Chondrocyte (in vitro differentiated cells): Measurements from ENCODE around the gene SEC22A. TPM values are rescaled to one million over a fixed set of nuclear protein-coding genes. Genes with fewer than 3 reads are reported as not detected.

Experiments used
- DNase-seq: peaks from one replicate; pipeline ENCODE4 v3.0.0; 2021; ENCODE audit warnings: mixed read lengths, low spot score
- H3K27ac Mint-ChIP-seq: one replicate; pipeline ENCODE4 v1.8.0; 2021; ENCODE audit warnings: mild to moderate bottlenecking, moderate library complexity, mixed read lengths; ENCODE audit not compliant: unreplicated experiment
- H3K27me3 Mint-ChIP-seq: 2 replicates; pipeline ENCODE4 v1.8.0; 2021; ENCODE audit warnings: low read depth, mixed read lengths
- H3K36me3 Mint-ChIP-seq: 2 replicates; pipeline ENCODE4 v1.8.0; 2021; ENCODE audit warnings: low read depth, mixed read lengths
- H3K4me1 Mint-ChIP-seq: 2 replicates; pipeline ENCODE4 v1.8.0; 2021; ENCODE audit warnings: low read depth, mild to moderate bottlenecking, mixed read lengths
- H3K4me3 Mint-ChIP-seq: one replicate; pipeline ENCODE4 v1.8.0; 2021; ENCODE audit warnings: mild to moderate bottlenecking, moderate library complexity, mixed read lengths; ENCODE audit not compliant: unreplicated experiment
- H3K9me3 Mint-ChIP-seq: 2 replicates; pipeline ENCODE4 v1.8.0; 2021; ENCODE audit warnings: low read depth, mixed read lengths
- total RNA-seq: library from RNA; stranded (reverse); gene quantifications from 3 replicates; pipeline ENCODE4 v1.2.1, GENCODE V29; 2021
- TF ChIP-seq, protein P1 (sequence below): fragments of 200-600 bp; sonication (generic); IDR thresholded peaks from 2 replicates; pipeline ENCODE4 v1.5.0; 2021; ENCODE audit warnings: antibody characterized with exemption, mild to moderate bottlenecking, moderate library complexity

SEC22A gene
- total RNA-seq, 1 donor from 2014 or later: 14.4 TPM

- H3K9me3 Mint-ChIP-seq: no peaks in the 10 kb centered on the region
- no peak for DNase-seq
- H3K4me3 Mint-ChIP-seq: no peak overlapping the region
- H3K36me3 Mint-ChIP-seq: peaks cover 49% of the 10 kb centered on the region
- TF ChIP-seq, protein P1, sequence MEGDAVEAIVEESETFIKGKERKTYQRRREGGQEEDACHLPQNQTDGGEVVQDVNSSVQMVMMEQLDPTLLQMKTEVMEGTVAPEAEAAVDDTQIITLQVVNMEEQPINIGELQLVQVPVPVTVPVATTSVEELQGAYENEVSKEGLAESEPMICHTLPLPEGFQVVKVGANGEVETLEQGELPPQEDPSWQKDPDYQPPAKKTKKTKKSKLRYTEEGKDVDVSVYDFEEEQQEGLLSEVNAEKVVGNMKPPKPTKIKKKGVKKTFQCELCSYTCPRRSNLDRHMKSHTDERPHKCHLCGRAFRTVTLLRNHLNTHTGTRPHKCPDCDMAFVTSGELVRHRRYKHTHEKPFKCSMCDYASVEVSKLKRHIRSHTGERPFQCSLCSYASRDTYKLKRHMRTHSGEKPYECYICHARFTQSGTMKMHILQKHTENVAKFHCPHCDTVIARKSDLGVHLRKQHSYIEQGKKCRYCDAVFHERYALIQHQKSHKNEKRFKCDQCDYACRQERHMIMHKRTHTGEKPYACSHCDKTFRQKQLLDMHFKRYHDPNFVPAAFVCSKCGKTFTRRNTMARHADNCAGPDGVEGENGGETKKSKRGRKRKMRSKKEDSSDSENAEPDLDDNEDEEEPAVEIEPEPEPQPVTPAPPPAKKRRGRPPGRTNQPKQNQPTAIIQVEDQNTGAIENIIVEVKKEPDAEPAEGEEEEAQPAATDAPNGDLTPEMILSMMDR: no peak
- no peak overlapping the region for H3K27ac Mint-ChIP-seq
- no peaks in the 10 kb centered on the region for H3K27me3 Mint-ChIP-seq
- H3K4me1 Mint-ChIP-seq: no peaks in the 10 kb centered on the region
Observed at GRCh38 chr3:123158899-123159390, 42.8 kb upstream of the SEC22A start.

DNA sequence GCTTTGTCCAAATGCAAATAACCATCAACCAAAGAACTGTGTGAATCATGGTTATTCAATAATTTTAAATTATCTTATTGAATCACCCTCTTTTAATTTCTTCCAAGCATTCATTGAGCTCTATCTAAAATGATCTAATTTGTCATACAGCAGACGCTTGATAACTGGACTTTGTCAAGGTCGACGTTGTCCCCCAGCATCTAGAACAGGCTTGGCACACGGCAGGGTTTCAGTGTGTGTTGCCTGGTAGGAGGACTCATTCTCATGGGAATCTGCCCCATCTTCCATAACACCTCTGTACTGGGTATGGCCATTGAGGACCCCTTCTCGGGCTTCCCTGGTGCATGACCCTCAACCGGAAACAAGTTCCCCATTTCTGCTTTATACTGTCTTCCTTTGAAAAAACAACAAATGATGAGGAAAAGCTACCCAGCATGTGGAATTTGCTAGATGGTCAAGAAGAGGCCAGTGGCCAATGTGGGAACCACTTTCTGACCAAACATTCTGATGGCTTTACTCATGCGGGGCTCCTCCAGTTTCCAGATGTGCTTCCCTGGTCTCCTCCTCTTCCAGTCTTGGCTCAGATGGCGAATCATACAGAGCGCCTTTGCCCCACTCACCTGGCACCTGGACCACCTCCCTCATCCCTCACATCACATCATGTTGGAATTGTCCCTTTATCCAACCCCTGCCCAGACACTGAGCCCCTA lies 41.7 kb upstream of the SEC22A start:
- H3K4me3 Mint-ChIP-seq: no peak overlapping the region
- H3K9me3 Mint-ChIP-seq: peaks cover 3% of the 10 kb centered on the region
- H3K36me3 Mint-ChIP-seq: peaks cover 59% of the 10 kb centered on the region
- no peak for DNase-seq
- no peaks in the 10 kb centered on the region for H3K4me1 Mint-ChIP-seq
- no peaks in the 10 kb centered on the region for H3K27me3 Mint-ChIP-seq
- TF ChIP-seq, protein P1: no peak
- no peak overlapping the region for H3K27ac Mint-ChIP-seq

DNA sequence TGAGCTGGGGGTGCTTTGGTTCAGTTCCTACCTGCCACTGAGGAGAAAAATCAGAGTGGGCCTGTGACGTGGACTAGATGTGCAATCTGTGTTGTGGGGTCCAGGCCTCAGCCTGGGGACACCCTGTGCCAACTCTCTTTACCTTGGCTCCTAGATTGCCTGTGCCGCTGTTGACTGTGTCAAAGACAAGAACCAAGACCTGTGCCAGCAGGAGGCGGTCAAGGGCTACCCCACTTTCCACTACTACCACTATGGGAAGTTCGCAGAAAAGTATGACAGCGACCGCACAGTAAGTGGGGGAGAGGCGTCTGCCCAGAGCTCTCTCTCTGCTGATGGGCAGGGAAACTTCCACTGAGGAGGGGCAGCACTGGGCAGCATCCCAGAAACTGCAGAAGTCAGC lies 40.6 kb upstream of the SEC22A start:
- TF ChIP-seq, protein P1: peak; percentile 36
- Mint-ChIP-seq H3K27ac (no peak overlapping the region), H3K4me3 (no peak overlapping the region), H3K9me3 (peaks cover 4% of the 10 kb centered on the region), H3K4me1 (no peaks in the 10 kb centered on the region), H3K27me3 (no peaks in the 10 kb centered on the region), H3K36me3 (peaks cover 62% of the 10 kb centered on the region)
- DNase-seq: no peak

DNA sequence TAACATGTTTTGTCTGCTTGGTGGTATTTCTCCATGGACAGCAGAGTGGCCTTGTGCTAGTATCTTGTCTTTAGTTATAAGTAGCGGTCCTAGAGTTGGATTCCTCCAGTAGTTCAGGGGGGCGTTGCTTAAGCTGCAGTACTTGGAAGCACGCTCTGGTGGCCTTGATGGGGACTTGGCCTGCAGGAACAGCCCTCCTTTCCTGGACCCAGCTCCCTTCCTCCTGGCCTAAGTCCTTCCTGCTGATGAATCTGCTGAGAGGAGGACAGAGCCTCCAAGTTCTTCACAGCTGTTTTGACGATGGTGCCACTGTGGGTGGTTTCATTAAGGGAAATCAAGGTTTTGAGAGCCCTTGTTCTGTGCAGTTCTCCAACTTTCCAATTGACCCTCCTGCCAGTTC lies 38.6 kb upstream of the SEC22A start:
- Mint-ChIP-seq H3K9me3 (peaks cover 11% of the 10 kb centered on the region), H3K27me3 (no peaks in the 10 kb centered on the region), H3K4me3 (no peak overlapping the region), H3K36me3 (peaks cover 62% of the 10 kb centered on the region), H3K27ac (no peak overlapping the region), H3K4me1 (no peaks in the 10 kb centered on the region)
- TF ChIP-seq, protein P1: no peak
- no peak for DNase-seq

- no peaks in the 10 kb centered on the region for H3K27me3 Mint-ChIP-seq
- H3K9me3 Mint-ChIP-seq: peaks cover 11% of the 10 kb centered on the region
- DNase-seq: no peak
- TF ChIP-seq, protein P1: no peak
- no peak overlapping the region for H3K4me3 Mint-ChIP-seq
- H3K27ac Mint-ChIP-seq: no peak overlapping the region
- H3K36me3 Mint-ChIP-seq: peaks cover 66% of the 10 kb centered on the region
- H3K4me1 Mint-ChIP-seq: peaks cover 7% of the 10 kb centered on the region
Observed at GRCh38 chr3:123165163-123165562, 36.6 kb upstream of the SEC22A start.
